HepG2 (cell line): ENCODE measurements around the gene CDHR5. TPM values are rescaled to one million over a fixed set of nuclear protein-coding genes. Genes with fewer than 3 reads are reported as not detected.

ENCODE experiments used
- ATAC-seq: fragments of 200-7000 bp; cut with Tn5 transposase; 3 replicates; pipeline ENCODE4 v1.9.1; 2020; ENCODE audit warnings: mild to moderate bottlenecking, moderate library complexity
- BruUV-seq: library from RNA; stranded (reverse); fragments of 400-500 nt; replicated peaks from 2 replicates; lab custom pipeline; 2021; lab: Mats Ljungman, UMichigan
- CTCF ChIA-PET: fragments of 300-600 bp; formaldehyde crosslinking; extraction: SDS; loops from one replicate; lab custom pipeline; 2021; ENCODE audit warnings: low total read pairs, inconsistent platforms, low intra/inter-chr PET ratio; lab: Yijun Ruan, JAX
- POLR2A ChIA-PET: fragments of 350-600 bp; sonication (Branson Sonifier 250); formaldehyde crosslinking; loops from one replicate; lab custom pipeline; 2020; ENCODE audit warnings: antibody characterized with exemption, inconsistent platforms; lab: Yijun Ruan, JAX
- DNase-seq: peaks from one replicate; pipeline ENCODE4 v3.0.0-alpha.2; 2015; ENCODE audit warnings: low spot score
- FAIRE-seq: peaks from 3 replicates; lab custom pipeline; 2011; peaks lifted over from hg19 to GRCh38; lab: Jason Lieb, UNC
- H2AFZ ChIP-seq: one replicate; pipeline ENCODE4 v1.6.1; 2011; ENCODE audit warnings: low read length, inconsistent platforms
- H3K27ac ChIP-seq: fragments of 300-600 bp; 3 replicates; pipeline ENCODE4 v1.8.0; 2011; ENCODE audit warnings: mixed run types, mild to moderate bottlenecking, mixed read lengths, low read length, inconsistent platforms; ENCODE audit not compliant: insufficient read depth; ENCODE audit errors: extremely low read length
- H3K27me3 ChIP-seq, 2 experiments: fragments of 200-600 bp in 1 of 2; 2 replicates in 1 of 2; 3 replicates in 1 of 2; pipeline versions ENCODE4 v1.6.0 to v1.8.0; 2011; ENCODE audit warnings: low read length in 2 of 2, mild to moderate bottlenecking in 2 of 2, moderate library complexity in 2 of 2, inconsistent platforms in 1 of 2; ENCODE audit not compliant: insufficient read depth in 2 of 2, control insufficient read depth in 1 of 2
- H3K36me3 ChIP-seq, 2 experiments: fragments of 200-600 bp in 1 of 2; replicated peaks in 1 of 2; 2 replicates in 1 of 2; 3 replicates in 1 of 2; pipeline versions ENCODE4 v1.5.1 to v1.8.0; 2011; ENCODE audit warnings: low read length in 2 of 2, inconsistent platforms in 1 of 2; ENCODE audit not compliant: insufficient read depth in 2 of 2, control insufficient read depth in 1 of 2
- H3K4me1 ChIP-seq: 2 replicates; pipeline ENCODE4 v1.5.1; 2012; ENCODE audit warnings: low read length, inconsistent platforms; ENCODE audit not compliant: insufficient read depth
- H3K4me2 ChIP-seq: 2 replicates; pipeline ENCODE4 v1.6.0; 2011; ENCODE audit warnings: low read depth, low read length, inconsistent platforms
- H3K4me3 ChIP-seq, 3 experiments: fragments of 200-600 bp in 1 of 3; sonication (generic), shearing (Covaris generic) in 1 of 3; replicated peaks in 1 of 3; 2 replicates each; pipeline ENCODE4 v1.5.1; 2011 to 2016; ENCODE audit warnings: low read length in 3 of 3, inconsistent platforms in 2 of 3, low read depth in 2 of 3, mild to moderate bottlenecking in 2 of 3, control low read depth in 1 of 3, mixed read lengths in 1 of 3; ENCODE audit not compliant: insufficient read depth in 1 of 3
- H3K79me2 ChIP-seq: one replicate; pipeline ENCODE4 v1.6.1; 2011; ENCODE audit warnings: low read length, inconsistent platforms; ENCODE audit not compliant: insufficient read depth
- H3K9ac ChIP-seq: 2 replicates; pipeline ENCODE4 v1.6.0; 2011; ENCODE audit warnings: mild to moderate bottlenecking, low read depth, low read length, inconsistent platforms; ENCODE audit not compliant: insufficient read depth
- H3K9me3 ChIP-seq: 2 replicates; pipeline ENCODE4 v1.5.1; 2012; ENCODE audit warnings: mild to moderate bottlenecking, low read length
- H4K20me1 ChIP-seq: 2 replicates; pipeline ENCODE4 v1.6.0; 2011; ENCODE audit warnings: inconsistent platforms, mild to moderate bottlenecking, low read length, moderate library complexity; ENCODE audit not compliant: insufficient read depth
- ARHGAP35 ChIP-seq: sonication (generic); formaldehyde crosslinking; IDR thresholded peaks from 2 replicates; pipeline ENCODE4 v1.9.0; 2022; ENCODE audit warnings: mild to moderate bottlenecking, inconsistent platforms, moderate library complexity, missing genetic modification reagents, borderline replicate concordance
- CENPT ChIP-seq: sonication (generic); formaldehyde crosslinking; IDR thresholded peaks from 2 replicates; pipeline ENCODE4 v1.8.0; 2022; ENCODE audit warnings: low read depth, mild to moderate bottlenecking, moderate library complexity, missing genetic modification reagents
- CSRNP2 ChIP-seq: sonication (generic); formaldehyde crosslinking; conservative IDR thresholded peaks from 2 replicates; pipeline ENCODE4 v1.8.0; 2022; ENCODE audit warnings: low read depth, missing genetic modification reagents
- ELF3 ChIP-seq: IDR thresholded peaks from 2 replicates; pipeline ENCODE4 v1.6.1; 2016; ENCODE audit warnings: missing genetic modification reagents, missing compliant biosample characterization
- HIC2 ChIP-seq: sonication (generic); formaldehyde crosslinking; IDR thresholded peaks from 2 replicates; pipeline ENCODE4 v1.9.0; 2022; ENCODE audit warnings: low read depth, missing genetic modification reagents
- HNRNPL ChIP-seq: fragments of 200-400 bp; formaldehyde crosslinking; IDR thresholded peaks from 2 replicates; pipeline ENCODE4 v1.6.1; 2017; ENCODE audit warnings: mild to moderate bottlenecking, low read depth, low read length
- KDM3A ChIP-seq: IDR thresholded peaks from 2 replicates; pipeline ENCODE4 v1.6.1; 2018; ENCODE audit warnings: low read depth, missing compliant biosample characterization
- MXD3 ChIP-seq: IDR thresholded peaks from 2 replicates; pipeline ENCODE4 v1.6.1; 2016; ENCODE audit warnings: mild to moderate bottlenecking, missing biosample characterization, missing genetic modification reagents
- PHF20 ChIP-seq: sonication (generic); formaldehyde crosslinking; IDR thresholded peaks from 2 replicates; pipeline ENCODE4 v1.5.0; 2020; ENCODE audit warnings: mild to moderate bottlenecking, missing genetic modification reagents
- POLR2A ChIP-seq, 2 experiments: IDR thresholded peaks; 2 replicates each; pipeline ENCODE4 v1.6.1; 2011; ENCODE audit warnings: low read depth in 2 of 2, low read length in 2 of 2, mild to moderate bottlenecking in 1 of 2, moderate library complexity in 1 of 2; ENCODE audit not compliant: insufficient read depth in 1 of 2
- SAP130 ChIP-seq: IDR thresholded peaks from 2 replicates; pipeline ENCODE4 v1.6.1; 2016; ENCODE audit warnings: low read depth
- SIN3A ChIP-seq: IDR thresholded peaks from 2 replicates; pipeline ENCODE4 v1.6.1; 2011; ENCODE audit warnings: low read depth, mild to moderate bottlenecking, control low read depth, low read length, borderline replicate concordance
- TEAD3 ChIP-seq: optimal IDR thresholded peaks from 2 replicates; pipeline ENCODE3; 2016; ENCODE audit warnings: borderline replicate concordance
- ZBTB4 ChIP-seq: sonication (generic); formaldehyde crosslinking; IDR thresholded peaks from 2 replicates; pipeline ENCODE4 v1.4.0; 2020; ENCODE audit warnings: missing genetic modification reagents, mild to moderate bottlenecking, borderline replicate concordance
- ZNF329 ChIP-seq: sonication (generic); formaldehyde crosslinking; IDR thresholded peaks from 2 replicates; pipeline ENCODE4 v1.9.0; 2021; ENCODE audit warnings: low read depth, mild to moderate bottlenecking, missing genetic modification reagents
- ZNF33B ChIP-seq: sonication (generic); formaldehyde crosslinking; IDR thresholded peaks from 2 replicates; pipeline ENCODE4 v1.5.1; 2020; ENCODE audit warnings: mild to moderate bottlenecking, missing genetic modification reagents
- ZNF777 ChIP-seq: sonication (generic); formaldehyde crosslinking; IDR thresholded peaks from 2 replicates; pipeline ENCODE4 v1.4.0; 2020; ENCODE audit warnings: missing genetic modification reagents
- ZNF879 ChIP-seq: sonication (generic); formaldehyde crosslinking; IDR thresholded peaks from 2 replicates; pipeline ENCODE4 v1.8.1; 2023; ENCODE audit warnings: missing genetic modification reagents
- WGBS: methylation state at CpG from one replicate; pipeline ENCODE4 v1.1.6; 2017; ENCODE audit warnings: low lambda C conversion rate; 5-methylcytosine and 5-hydroxymethylcytosine counted together
- in situ Hi-C: cut with HindIII; loops from 2 replicates; pipeline ENCODE4 v1.10.0; 2017; ENCODE audit warnings: low pct_unique_long_range_greater_than_20kb; ENCODE audit not compliant: extremely low pct_ligation_motif_present
- intact Hi-C: fragments of 100-400 bp; cut with micrococcal nuclease; formaldehyde crosslinking; loops from one replicate; pipeline ENCODE4 v1.10.0; 2022; ENCODE audit not compliant: unreplicated experiment
- polyA plus RNA-seq, 8 experiments: library from polyadenylated mRNA; depleted of rRNA in 3 of 8; stranded (reverse) in 7 of 8; unstranded in 1 of 8; fragments of >200 nt; fragmentation: Illumina TruSeq in 4 of 8; extraction: Trizol in 4 of 8; gene quantifications; 2 replicates each; pipeline versions ENCODE4 v1.2.1 to v1.2.3, GENCODE V29; 2011 to 2016; ENCODE audit warnings: low read depth in 4 of 8, missing spikeins in 1 of 8, mixed read lengths in 1 of 8; ENCODE audit not compliant: insufficient read depth in 1 of 8
- total RNA-seq, 5 experiments: library from RNA; depleted of rRNA; stranded (reverse); fragments of >200 nt; fragmentation: Illumina TruSeq; extraction: Trizol; gene quantifications; 2 replicates each; pipeline ENCODE4 v1.2.3, GENCODE V29; 2016; ENCODE audit warnings: low read depth in 1 of 5

Gene CDHR5
- total and polyA plus RNA-seq, 2 of the 13 experiments (the other 11 are each of a cell fraction or from before 2014, with no cell fraction given), result 0.46 to 0.71 TPM

- TF ChIP-seq SAP130 (0 out of 2 replicates have a peak, but pooled peaks have one; percentile 22), ZNF777 (CRISPR knock-in tag) (no peak), TEAD3 (peak; percentile 19), ARHGAP35 (CRISPR knock-in tag) (no peak), SIN3A (no peak), ELF3 (CRISPR knock-in tag) (no peak), CSRNP2 (no peak), KDM3A (no peak), ZNF329 (CRISPR knock-in tag) (no peak), ZNF879 (no peak)
These were observed 46.3 kb downstream of the CDHR5 start (continued) for GRCh38 chr11:578276-579035.

GRCh38 chr11:577611-577894 is 47.2 kb downstream of the CDHR5 start:
- H3K27me3 ChIP-seq, result no peaks in the 10 kb centered on the region; a peak in 1 of 5 replicates
- peak overlapping the region; percentile 80 for H3K27ac ChIP-seq
- H3K36me3 ChIP-seq, result peaks cover 8 to 14% of the 10 kb centered on the region in 2 experiments; a peak in 4 of 5 replicates
- H3K9me3 ChIP-seq, result no peaks in the 10 kb centered on the region
- FAIRE-seq (no peak), DNase-seq (no peak), ATAC-seq (no peak)
- intact Hi-C loops (no loop called here), in situ Hi-C loops (no loop called here)
- TSS peak; percentile 60 for BruUV-seq
- peak overlapping the region; percentile 78 to 100 (median 92) for H3K4me3 ChIP-seq
- ChIA-PET POLR2A (interaction anchor here (0.7 to 1.3 kb wide), 2 partner anchors 8 to 23 kb away, joined by 3 read pairs; no protein-coding TSS in a partner anchor), CTCF (no interaction called here)
- H3K4me1 ChIP-seq, result peaks cover 54% of the 10 kb centered on the region
- peak overlapping the region; percentile 94 for H3K4me2 ChIP-seq
- H3K79me2 ChIP-seq, result peaks cover 56% of the 10 kb centered on the region
- WGBS, result 5% methylated on average over 6 of the region's 6 CpGs
- peak overlapping the region; percentile 100 for H3K9ac ChIP-seq
- H4K20me1 ChIP-seq, result peaks cover 43% of the 10 kb centered on the region
- no peak overlapping the region for H2AFZ ChIP-seq
- TF ChIP-seq HNRNPL, result no peak
- TF ChIP-seq ZBTB4 (CRISPR knock-in tag), result no peak
- TF ChIP-seq MXD3 (CRISPR knock-in tag), result 0 out of 2 replicates have a peak, but pooled peaks have one; percentile 25
- TF ChIP-seq HIC2 (CRISPR knock-in tag), result no peak
- TF ChIP-seq CENPT, result no peak
- no peak for TF ChIP-seq ZNF33B
- 0 out of 2 replicates have a peak, but pooled peaks have one; percentile 18 for TF ChIP-seq PHF20 (CRISPR knock-in tag)
- TF ChIP-seq POLR2A (IDR thresholded peaks at IDR 0.05; ENCODE audit: insufficient read depth in 1 of 2, low read depth in 2 of 2, low read length in 2 of 2), result no peak
